Ramos (cell line): ENCODE data around the gene DOC2B.

Experiments
- in situ Hi-C: fragments of 300-500 bp; cut with MboI; formaldehyde crosslinking; loops from one replicate; pipeline ENCODE4 v1.14.3; 2022; ENCODE audit warnings: low sequenced_read_pairs; ENCODE audit not compliant: unreplicated experiment

DOC2B gene

GRCh38 chr17:193841-194806 is 12.7 kb upstream of the DOC2B start:
- in situ Hi-C loops: no loop called here

GRCh38 chr17:193426-193810 is 12.0 kb upstream of the DOC2B start:
- in situ Hi-C loops: no loop called here

- in situ Hi-C loops: no loop called here
Observed at GRCh38 chr17:192666-193425, 11.4 kb upstream of the DOC2B start.

- in situ Hi-C loops: no loop called here
Observed at GRCh38 chr17:189444-189843, 8.0 kb upstream of the DOC2B start.

- in situ Hi-C loops: no loop called here
Observed at GRCh38 chr17:187130-187529, 5.7 kb upstream of the DOC2B start.

- in situ Hi-C loops: no loop called here
Observed at GRCh38 chr17:185445-186138, 4.1 kb upstream of the DOC2B start.

GRCh38 chr17:183021-183420 is 1.6 kb upstream of the DOC2B start:
- in situ Hi-C loops: no loop called here

- in situ Hi-C loops: no loop called here
Observed at GRCh38 chr17:182050-182751, 751 bp upstream of the DOC2B start.

- in situ Hi-C loops: no loop called here
Observed at GRCh38 chr17:180381-181244, 837 bp downstream of the DOC2B start.

GRCh38 chr17:179781-180380 is 1.6 kb downstream of the DOC2B start:
- in situ Hi-C loops: no loop called here

- in situ Hi-C loops: no loop called here
Observed at GRCh38 chr17:179066-179432, 2.4 kb downstream of the DOC2B start.

GRCh38 chr17:178292-179065 is 3.0 kb downstream of the DOC2B start:
- in situ Hi-C loops: no loop called here

- in situ Hi-C loops: no loop called here
Observed at GRCh38 chr17:177762-178161, 3.7 kb downstream of the DOC2B start.

- in situ Hi-C loops: no loop called here
Observed at GRCh38 chr17:177155-177554, 4.3 kb downstream of the DOC2B start.

GRCh38 chr17:173166-173911 is 8.1 kb downstream of the DOC2B start:
- in situ Hi-C loops: no loop called here

- in situ Hi-C loops: no loop called here
Observed at GRCh38 chr17:172401-172800, 9.0 kb downstream of the DOC2B start.

GRCh38 chr17:171871-172270 is 9.6 kb downstream of the DOC2B start:
- in situ Hi-C loops: no loop called here
